Gastrocnemius medialis (tissue), 4 donors: ENCODE measurements around the gene MINK1.

ENCODE experiments used
- POLR2A ChIP-seq, 2 donors: fragments of 450-650 bp; IDR thresholded peaks; one replicate each; pipeline ENCODE4 v1.6.1; 2017; ENCODE audit warnings: antibody characterized with exemption in 2 of 2, mild to moderate bottlenecking in 2 of 2, moderate library complexity in 2 of 2
- TF ChIP-seq, protein P1 (sequence below), 5 experiments: fragments of 450-650 bp in 3 of 5; fragments of 200-600 bp in 2 of 5; sonication (generic) in 2 of 5; IDR thresholded peaks in 4 of 5; conservative IDR thresholded peaks in 1 of 5; 1 replicate in 4 of 5; 2 replicates in 1 of 5; pipeline ENCODE4 v1.5.1; 2016 to 2019; ENCODE audit warnings: antibody characterized with exemption in 5 of 5, mild to moderate bottlenecking in 3 of 5, moderate library complexity in 3 of 5

DNA sequence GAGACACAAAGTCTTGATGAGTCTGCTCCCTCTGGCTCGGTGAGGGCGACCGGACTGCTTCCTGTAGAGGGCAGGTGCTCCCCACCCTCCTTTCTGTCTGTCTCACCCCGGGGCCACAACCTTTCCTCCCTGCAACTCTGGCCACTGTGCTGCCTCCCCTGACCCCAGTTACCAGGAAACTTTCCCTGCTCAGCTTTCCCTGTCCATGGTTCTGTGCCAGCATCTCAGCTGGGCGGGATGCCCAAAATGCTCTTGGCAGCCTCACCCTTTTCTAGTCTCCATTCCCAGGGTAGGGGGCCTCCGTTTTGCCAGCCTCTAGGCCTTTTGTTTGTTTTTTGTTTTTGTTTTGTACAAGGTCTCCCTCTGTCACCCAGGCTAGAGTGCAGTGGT, 24.8 kb upstream of the MINK1 start:
- TF ChIP-seq, protein P1, sequence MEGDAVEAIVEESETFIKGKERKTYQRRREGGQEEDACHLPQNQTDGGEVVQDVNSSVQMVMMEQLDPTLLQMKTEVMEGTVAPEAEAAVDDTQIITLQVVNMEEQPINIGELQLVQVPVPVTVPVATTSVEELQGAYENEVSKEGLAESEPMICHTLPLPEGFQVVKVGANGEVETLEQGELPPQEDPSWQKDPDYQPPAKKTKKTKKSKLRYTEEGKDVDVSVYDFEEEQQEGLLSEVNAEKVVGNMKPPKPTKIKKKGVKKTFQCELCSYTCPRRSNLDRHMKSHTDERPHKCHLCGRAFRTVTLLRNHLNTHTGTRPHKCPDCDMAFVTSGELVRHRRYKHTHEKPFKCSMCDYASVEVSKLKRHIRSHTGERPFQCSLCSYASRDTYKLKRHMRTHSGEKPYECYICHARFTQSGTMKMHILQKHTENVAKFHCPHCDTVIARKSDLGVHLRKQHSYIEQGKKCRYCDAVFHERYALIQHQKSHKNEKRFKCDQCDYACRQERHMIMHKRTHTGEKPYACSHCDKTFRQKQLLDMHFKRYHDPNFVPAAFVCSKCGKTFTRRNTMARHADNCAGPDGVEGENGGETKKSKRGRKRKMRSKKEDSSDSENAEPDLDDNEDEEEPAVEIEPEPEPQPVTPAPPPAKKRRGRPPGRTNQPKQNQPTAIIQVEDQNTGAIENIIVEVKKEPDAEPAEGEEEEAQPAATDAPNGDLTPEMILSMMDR (IDR thresholded peaks at IDR 0.05 in 4 of 5, conservative IDR thresholded peaks at IDR 0.05 in 1 of 5), result no peak
- no peak for TF ChIP-seq POLR2A (IDR thresholded peaks at IDR 0.05)
